Transverse colon (tissue), 4 donors: ENCODE results near the gene BHLHE23. TPM values are rescaled to one million over a fixed set of nuclear protein-coding genes. Genes with fewer than 3 reads are reported as not detected.

Source experiments
- DNase-seq: peaks from one replicate; pipeline ENCODE4 v3.0.0-alpha.2; 2019
- H3K27ac ChIP-seq, 4 donors: fragments of 200-600 bp; sonication (generic); 2 replicates each; pipeline ENCODE4 v1.5.1; 2016 to 2018; ENCODE audit warnings: inconsistent platforms in 4 of 4
- H3K27me3 ChIP-seq: fragments of 200-600 bp; sonication (generic); 2 replicates; pipeline ENCODE4 v1.5.1; 2017; ENCODE audit warnings: inconsistent platforms
- H3K36me3 ChIP-seq, 4 donors: fragments of 200-600 bp; sonication (generic); 2 replicates each; pipeline ENCODE4 v1.5.1; 2017 to 2019; ENCODE audit warnings: inconsistent platforms in 4 of 4
- H3K4me1 ChIP-seq, 4 donors: fragments of 200-600 bp; sonication (generic); 2 replicates each; pipeline ENCODE4 v1.5.1; 2017 to 2020; ENCODE audit warnings: inconsistent platforms in 4 of 4
- H3K4me3 ChIP-seq, 4 donors: fragments of 200-600 bp; sonication (generic); 1 replicate in 1 of 4; 2 replicates in 3 of 4; pipeline versions ENCODE4 v1.5.1 to v1.6.1; 2017 to 2019; ENCODE audit warnings: inconsistent platforms in 4 of 4
- H3K9me3 ChIP-seq, 2 donors: fragments of 200-600 bp; sonication (generic); 2 replicates each; pipeline ENCODE4 v1.5.1; 2017 to 2019; ENCODE audit warnings: inconsistent platforms in 2 of 2
- CTCF ChIP-seq, 5 experiments: fragments of 200-600 bp in 3 of 5; fragments of 450-650 bp in 2 of 5; sonication (generic) in 3 of 5; IDR thresholded peaks; 1 replicate in 2 of 5; 2 replicates in 3 of 5; pipeline ENCODE4 v1.5.1; 2016 to 2017; ENCODE audit warnings: antibody characterized with exemption in 5 of 5, inconsistent platforms in 3 of 5, mild to moderate bottlenecking in 2 of 5, moderate library complexity in 1 of 5
- EP300 ChIP-seq: sonication (generic); formaldehyde crosslinking; IDR thresholded peaks from one replicate; pipeline ENCODE4 v1.6.1; 2017; ENCODE audit warnings: antibody characterized with exemption, low read depth
- POLR2A ChIP-seq: fragments of 450-650 bp; IDR thresholded peaks from one replicate; pipeline ENCODE4 v1.6.1; 2016; ENCODE audit warnings: antibody characterized with exemption, mild to moderate bottlenecking, moderate library complexity
- POLR2AphosphoS5 ChIP-seq, 3 donors: sonication (generic); formaldehyde crosslinking; IDR thresholded peaks; one replicate each; pipeline ENCODE4 v1.6.1; 2016; ENCODE audit warnings: antibody characterized with exemption in 3 of 3
- WGBS, 2 donors: methylation state at CpG; one replicate each; pipeline ENCODE4 v1.1.5; 2018; ENCODE audit warnings: low coverage in 1 of 2; 5-methylcytosine and 5-hydroxymethylcytosine counted together
- in situ Hi-C, 4 donors: fragments of 200-750 bp; cut with MboI; loops; one replicate each; pipeline versions ENCODE4 v1.15.0 to v1.15.1; 2017; ENCODE audit warnings: low sequenced_read_pairs in 3 of 4, low pct_ligation_motif_present in 1 of 4, low pct_unique_long_range_greater_than_20kb in 1 of 4
- intact Hi-C: fragments of 100-400 bp; cut with DNase I; formaldehyde crosslinking; loops from one replicate; pipeline ENCODE4 v1.15.1; 2023; ENCODE audit warnings: low total_unique reads
- total RNA-seq, 4 donors: library from RNA; depleted of rRNA; stranded (reverse); fragments of >200 nt; gene quantifications; one replicate each; pipeline ENCODE4 v1.1.0, GENCODE V29; 2016

BHLHE23 gene
- total RNA-seq, 4 donors from 2014 or later = not detected

- Histone ChIP-seq H3K4me1 (peaks cover 0 to 2% (median 0%) of the 10 kb centered on the region in 4 donors), H3K27ac (no peak overlapping the region), H3K36me3 (no peaks in the 10 kb centered on the region), H3K9me3 (no peaks in the 10 kb centered on the region), H3K4me3 (no peak overlapping the region), H3K27me3 (peaks cover 92% of the 10 kb centered on the region)
- no peak for DNase-seq
- in situ Hi-C loops = no loop called here
- TF ChIP-seq CTCF (IDR thresholded peaks at IDR 0.05) (no peak), POLR2A (no peak), POLR2AphosphoS5 (IDR thresholded peaks at IDR 0.05) (no peak), EP300 (no peak)
- 6% methylated on average over 12 of the region's 23 CpGs; no CpG with 5 or more reads in 1 of the 2 donors for WGBS, 2 donors
- intact Hi-C loops = no loop called here
Observed at GRCh38 chr20:63027922-63028389, 21.2 kb upstream of the BHLHE23 start.

- peaks cover 92% of the 10 kb centered on the region for H3K27me3 ChIP-seq
- no peak for DNase-seq
- H3K4me1 ChIP-seq = no peaks in the 10 kb centered on the region
- H3K9me3 ChIP-seq = no peaks in the 10 kb centered on the region
- no peak overlapping the region for H3K4me3 ChIP-seq
- intact Hi-C loops (no loop called here), in situ Hi-C loops (no loop called here)
- no peak overlapping the region for H3K27ac ChIP-seq
- no peaks in the 10 kb centered on the region for H3K36me3 ChIP-seq
- 40 to 57% methylated on average over 1 to 27 of the region's 27 CpGs for WGBS, 2 donors
- TF ChIP-seq POLR2A (no peak), CTCF (IDR thresholded peaks at IDR 0.05) (no peak), EP300 (no peak), POLR2AphosphoS5 (IDR thresholded peaks at IDR 0.05) (no peak)
Observed at GRCh38 chr20:63027221-63027921, 20.6 kb upstream of the BHLHE23 start.

- WGBS, 2 donors = 66% methylated on average over 13 of the region's 13 CpGs; no CpG with 5 or more reads in 1 of the 2 donors
- Histone ChIP-seq H3K27me3 (peaks cover 92% of the 10 kb centered on the region), H3K4me1 (no peaks in the 10 kb centered on the region), H3K4me3 (no peak overlapping the region), H3K9me3 (no peaks in the 10 kb centered on the region), H3K36me3 (no peaks in the 10 kb centered on the region), H3K27ac (no peak overlapping the region)
- intact Hi-C loops = no loop called here
- no peak for DNase-seq
- in situ Hi-C loops = no loop called here
- TF ChIP-seq EP300 = no peak
- no peak for TF ChIP-seq POLR2A
Observed at GRCh38 chr20:63026582-63027165, 19.9 kb upstream of the BHLHE23 start.

GRCh38 chr20:63025534-63026331, 19.0 kb upstream of the BHLHE23 start:
- Histone ChIP-seq H3K27ac (no peak overlapping the region), H3K36me3 (no peaks in the 10 kb centered on the region), H3K4me3 (peak overlapping the region in 1 of 4 donors; percentile 2), H3K9me3 (no peaks in the 10 kb centered on the region), H3K4me1 (no peaks in the 10 kb centered on the region), H3K27me3 (peaks cover 92% of the 10 kb centered on the region)
- WGBS, 2 donors = 0 to 56% methylated on average over 1 to 35 of the region's 45 CpGs
- in situ Hi-C loops (no loop called here), intact Hi-C loops (no loop called here)
- DNase-seq = no peak
- no peak for TF ChIP-seq EP300
- no peak for TF ChIP-seq CTCF (IDR thresholded peaks at IDR 0.05)
- no peak for TF ChIP-seq POLR2AphosphoS5 (IDR thresholded peaks at IDR 0.05)
- TF ChIP-seq POLR2A = no peak
